Liver (tissue), 9 donors: Measurements from ENCODE around the gene DNAH8. TPM values are rescaled to one million over a fixed set of nuclear protein-coding genes. Genes with fewer than 3 reads are reported as not detected.

Source experiments
- DNase-seq: peaks from one replicate; pipeline ENCODE4 v3.0.0-alpha.2; 2017; ENCODE audit warnings: low spot score
- H3K27ac ChIP-seq, 2 donors: one replicate each; pipeline ENCODE4 v1.7.0; 2013; ENCODE audit warnings: inconsistent platforms in 2 of 2, low read length in 2 of 2, control low read depth in 1 of 2, low read depth in 1 of 2, mild to moderate bottlenecking in 1 of 2
- H3K27me3 ChIP-seq, 4 donors: one replicate each; pipeline versions ENCODE4 v1.6.1 to v1.7.0; 2013; ENCODE audit warnings: low read length in 3 of 4, inconsistent platforms in 1 of 4, mild to moderate bottlenecking in 1 of 4, moderate library complexity in 1 of 4; ENCODE audit not compliant: control insufficient read depth in 4 of 4, insufficient read depth in 4 of 4
- H3K36me3 ChIP-seq, 4 donors: one replicate each; pipeline versions ENCODE4 v1.6.1 to v1.7.0; 2013; ENCODE audit warnings: low read length in 3 of 4, mild to moderate bottlenecking in 3 of 4, low read depth in 1 of 4, moderate library complexity in 1 of 4; ENCODE audit not compliant: control insufficient read depth in 4 of 4, insufficient read depth in 3 of 4
- H3K4me1 ChIP-seq, 4 donors: one replicate each; pipeline versions ENCODE4 v1.6.1 to v1.7.0; 2013; ENCODE audit warnings: low read length in 3 of 4, mild to moderate bottlenecking in 3 of 4, moderate library complexity in 1 of 4; ENCODE audit not compliant: control insufficient read depth in 4 of 4, insufficient read depth in 4 of 4
- H3K4me3 ChIP-seq, 3 donors: one replicate each; pipeline versions ENCODE4 v1.6.1 to v1.7.0; 2013; ENCODE audit warnings: low read length in 3 of 3, control low read depth in 1 of 3, low read depth in 1 of 3, mild to moderate bottlenecking in 1 of 3
- H3K9ac ChIP-seq, 2 donors: one replicate each; pipeline ENCODE4 v1.7.0; 2013; ENCODE audit warnings: low read length in 2 of 2, mild to moderate bottlenecking in 2 of 2, moderate library complexity in 2 of 2, control low read depth in 1 of 2, low read depth in 1 of 2
- H3K9me3 ChIP-seq, 4 donors: one replicate each; pipeline versions ENCODE4 v1.6.1 to v1.7.0; 2013; ENCODE audit warnings: low read length in 3 of 4; ENCODE audit not compliant: control insufficient read depth in 4 of 4
- ATF3 ChIP-seq: IDR thresholded peaks from 2 replicates; pipeline ENCODE4 v1.6.1; 2016; ENCODE audit warnings: antibody characterized with exemption
- EGR1 ChIP-seq, 2 donors: IDR thresholded peaks; 2 replicates each; pipeline ENCODE4 v1.6.1; 2016 to 2018; ENCODE audit warnings: antibody characterized with exemption in 2 of 2, low read depth in 2 of 2
- FOXA1 ChIP-seq: IDR thresholded peaks from 2 replicates; pipeline ENCODE4 v1.6.1; 2016; ENCODE audit warnings: antibody characterized with exemption
- FOXA2 ChIP-seq: IDR thresholded peaks from 2 replicates; pipeline ENCODE4 v1.6.1; 2016; ENCODE audit warnings: antibody characterized with exemption
- GABPA ChIP-seq, 2 donors: IDR thresholded peaks in 1 of 2; conservative IDR thresholded peaks in 1 of 2; 2 replicates each; pipeline ENCODE4 v1.6.1; 2016; ENCODE audit warnings: antibody characterized with exemption in 2 of 2, mild to moderate bottlenecking in 1 of 2, moderate library complexity in 1 of 2
- HNF4A ChIP-seq, 2 donors: conservative IDR thresholded peaks; 2 replicates each; pipeline ENCODE4 v1.6.1; 2016; ENCODE audit warnings: antibody characterized with exemption in 2 of 2, mild to moderate bottlenecking in 2 of 2
- HNF4G ChIP-seq: IDR thresholded peaks from 2 replicates; pipeline ENCODE4 v1.6.1; 2016; ENCODE audit warnings: antibody characterized with exemption
- JUND ChIP-seq, 2 donors: IDR thresholded peaks; 2 replicates each; pipeline ENCODE4 v1.6.1; 2016; ENCODE audit warnings: antibody characterized with exemption in 2 of 2
- MAX ChIP-seq: IDR thresholded peaks from 2 replicates; pipeline ENCODE4 v1.6.1; 2016; ENCODE audit warnings: antibody characterized with exemption
- NR2F2 ChIP-seq: IDR thresholded peaks from 2 replicates; pipeline ENCODE4 v1.6.1; 2016; ENCODE audit warnings: antibody characterized with exemption
- RAD21 ChIP-seq, 2 donors: IDR thresholded peaks; 2 replicates each; pipeline ENCODE4 v1.6.1; 2016; ENCODE audit warnings: antibody characterized with exemption in 2 of 2, mild to moderate bottlenecking in 2 of 2
- REST ChIP-seq: IDR thresholded peaks from 2 replicates; pipeline ENCODE4 v1.6.1; 2016; ENCODE audit warnings: antibody characterized with exemption, mild to moderate bottlenecking
- RXRA ChIP-seq, 2 donors: IDR thresholded peaks; 2 replicates each; pipeline ENCODE4 v1.6.1; 2017 to 2018; ENCODE audit warnings: antibody characterized with exemption in 2 of 2, mild to moderate bottlenecking in 1 of 2
- SP1 ChIP-seq: IDR thresholded peaks from 2 replicates; pipeline ENCODE4 v1.6.1; 2018; ENCODE audit warnings: antibody characterized with exemption, mild to moderate bottlenecking
- TAF1 ChIP-seq: conservative IDR thresholded peaks from 2 replicates; pipeline ENCODE4 v1.6.1; 2016; ENCODE audit warnings: antibody characterized with exemption, mild to moderate bottlenecking
- ZBTB33 ChIP-seq: IDR thresholded peaks from 2 replicates; pipeline ENCODE4 v1.6.1; 2016; ENCODE audit warnings: antibody characterized with exemption
- WGBS: extraction: QIAGEN DNeasy Blood & Tissue Kit; methylation state at CpG from one replicate; pipeline ENCODE4 v1.1.7; 2013; 5-methylcytosine and 5-hydroxymethylcytosine counted together
- polyA plus RNA-seq, 2 donors: library from polyadenylated mRNA; stranded (reverse) in 1 of 2; unstranded in 1 of 2; fragments of 200-250 nt in 1 of 2; fragments of >200 nt in 1 of 2; fragmentation: Nextera tagmentation in 1 of 2; extraction: Ambion mirVana in 1 of 2; gene quantifications; one replicate each; pipeline versions ENCODE4 v1.2.1 to v1.2.3, GENCODE V29; 2013 to 2015
- total RNA-seq, 2 donors: library from RNA; depleted of rRNA; stranded (reverse); fragments of >200 nt; gene quantifications; one replicate each; pipeline ENCODE4 v1.2.3, GENCODE V29; 2014
- donor health status: healthy.
- donor health status: healthy.
- donor health status: healthy.
- donor health status: healthy.
- donor health status: healthy.

Gene DNAH8
- total and polyA plus RNA-seq, 4 donors, result under 0.01 to 0.05 TPM; not detected in 2

GRCh38 chr6:39057251-39058155 lies 342.4 kb downstream of the DNAH8 start:
- H3K27ac ChIP-seq, result no peak overlapping the region
- no peaks in the 10 kb centered on the region for H3K36me3 ChIP-seq
- no peak for DNase-seq
- H3K9me3 ChIP-seq, result no peaks in the 10 kb centered on the region
- TF ChIP-seq TAF1 (no peak), FOXA2 (no peak), ATF3 (no peak)
- H3K9ac ChIP-seq, result no peak overlapping the region
- 79% methylated on average over 17 of the region's 17 CpGs for whole genome bisulfite sequencing
- no peak overlapping the region for H3K4me3 ChIP-seq
- H3K4me1 ChIP-seq, result no peaks in the 10 kb centered on the region
- no peaks in the 10 kb centered on the region for H3K27me3 ChIP-seq

- no peak for DNase-seq
- no peaks in the 10 kb centered on the region for H3K9me3 ChIP-seq
- H3K9ac ChIP-seq, result no peak overlapping the region
- 76% methylated on average over 6 of the region's 6 CpGs for WGBS
- no peaks in the 10 kb centered on the region for H3K27me3 ChIP-seq
- TF ChIP-seq NR2F2, result no peak
- TF ChIP-seq EGR1 (IDR thresholded peaks at IDR 0.05; ENCODE audit: low read depth in 2 of 2), result no peak
- TF ChIP-seq RXRA (IDR thresholded peaks at IDR 0.05), result no peak
- TF ChIP-seq JUND (IDR thresholded peaks at IDR 0.05), result no peak
- TF ChIP-seq GABPA (IDR thresholded peaks at IDR 0.05 in 1 of 2, conservative IDR thresholded peaks at IDR 0.05 in 1 of 2), result no peak
- no peak for TF ChIP-seq FOXA1
- no peak for TF ChIP-seq HNF4A (conservative IDR thresholded peaks at IDR 0.05)
- no peak overlapping the region for H3K4me3 ChIP-seq
- no peaks in the 10 kb centered on the region for H3K36me3 ChIP-seq
- H3K27ac ChIP-seq, result no peak overlapping the region
- peaks cover 0 to 2% (median 0%) of the 10 kb centered on the region in 4 donors for H3K4me1 ChIP-seq
Measured at GRCh38 chr6:39058471-39059147, 343.5 kb downstream of the DNAH8 start.

- H3K9me3 ChIP-seq, result no peaks in the 10 kb centered on the region
- no peaks in the 10 kb centered on the region for H3K36me3 ChIP-seq
- H3K27me3 ChIP-seq, result no peaks in the 10 kb centered on the region
- DNase-seq, result no peak
- no peak overlapping the region for H3K4me3 ChIP-seq
- peaks cover 0 to 2% (median 0%) of the 10 kb centered on the region in 4 donors for H3K4me1 ChIP-seq
- 80% methylated on average over 14 of the region's 14 CpGs for whole genome bisulfite sequencing
- H3K9ac ChIP-seq, result no peak overlapping the region
- H3K27ac ChIP-seq, result no peak overlapping the region
- TF ChIP-seq HNF4G (no peak), FOXA2 (no peak), HNF4A (conservative IDR thresholded peaks at IDR 0.05) (no peak), RAD21 (IDR thresholded peaks at IDR 0.05) (no peak), NR2F2 (no peak), SP1 (no peak), FOXA1 (no peak), ATF3 (no peak), RXRA (IDR thresholded peaks at IDR 0.05) (no peak), JUND (IDR thresholded peaks at IDR 0.05) (no peak), MAX (no peak), REST (no peak), ZBTB33 (no peak)
Measured at GRCh38 chr6:39059496-39060310, 344.6 kb downstream of the DNAH8 start.
